B cell (primary cell): Measurements from ENCODE around the gene KCNQ2. TPM values are rescaled to one million over a fixed set of nuclear protein-coding genes. Genes with fewer than 3 reads are reported as not detected.

ENCODE experiments used
- ATAC-seq: fragments of 200-7000 bp; cut with Tn5 transposase; one replicate; pipeline ENCODE4 v1.10.0; 2021; ENCODE audit warnings: low read depth, mild to moderate bottlenecking, moderate number of reproducible peaks, moderate library complexity
- CTCF ChIA-PET: fragments of 350-600 bp; sonication (Branson Sonifier 250); formaldehyde crosslinking; loops from one replicate; lab custom pipeline; 2021; ENCODE audit warnings: antibody characterized with exemption, inconsistent platforms; lab: Charles Lee
- POLR2A ChIA-PET: fragments of 350-600 bp; sonication (Branson Sonifier 250); formaldehyde crosslinking; loops from one replicate; lab custom pipeline; 2021; ENCODE audit warnings: antibody characterized with exemption; lab: Charles Lee
- DNase-seq: peaks from one replicate; pipeline ENCODE4 v3.0.0; 2013
- H2AFZ ChIP-seq: 2 replicates; pipeline ENCODE4 v1.6.1; 2012; ENCODE audit warnings: mild to moderate bottlenecking, low read depth, low read length; ENCODE audit not compliant: insufficient read depth, poor library complexity, severe bottlenecking
- H3K27ac ChIP-seq, 2 donors: 1 replicate in 1 of 2; 2 replicates in 1 of 2; pipeline ENCODE4 v1.5.1; 2012 to 2013; ENCODE audit warnings: low read length in 2 of 2, mild to moderate bottlenecking in 2 of 2, moderate library complexity in 1 of 2
- H3K27me3 ChIP-seq, 4 experiments: fragments of 200-600 bp in 1 of 4; sonication (generic) in 1 of 4; replicated peaks in 1 of 4; 1 replicate in 2 of 4; 2 replicates in 2 of 4; pipeline versions ENCODE4 v1.6.1 to v1.7.0; 2013 to 2016; ENCODE audit warnings: low read length in 3 of 4, mild to moderate bottlenecking in 2 of 4, mixed read lengths in 1 of 4, moderate library complexity in 1 of 4; ENCODE audit not compliant: insufficient read depth in 4 of 4, control insufficient read depth in 3 of 4; ENCODE audit errors: control extremely low read depth in 1 of 4
- H3K36me3 ChIP-seq, 2 experiments: replicated peaks in 1 of 2; 1 replicate in 1 of 2; 2 replicates in 1 of 2; pipeline versions ENCODE4 v1.6.1 to v1.7.1; 2013; ENCODE audit warnings: low read length in 1 of 2; ENCODE audit not compliant: insufficient read depth in 2 of 2, control insufficient read depth in 1 of 2; ENCODE audit errors: control extremely low read depth in 1 of 2, extremely low read depth in 1 of 2
- H3K4me1 ChIP-seq, 2 donors: fragments of 200-600 bp in 1 of 2; sonication (generic) in 1 of 2; 1 replicate in 1 of 2; 2 replicates in 1 of 2; pipeline versions ENCODE4 v1.5.1 to v1.6.1; 2013 to 2017; ENCODE audit warnings: low read length in 2 of 2; ENCODE audit not compliant: control insufficient read depth in 2 of 2, insufficient read depth in 2 of 2
- H3K4me2 ChIP-seq: replicated peaks from 2 replicates; pipeline ENCODE3; 2012; ENCODE audit warnings: mild to moderate bottlenecking, low read depth, low read length; ENCODE audit not compliant: poor library complexity, severe bottlenecking
- H3K4me3 ChIP-seq, 5 experiments: fragments of 200-600 bp in 1 of 5; sonication (generic) in 1 of 5; 1 replicate in 3 of 5; 2 replicates in 2 of 5; pipeline versions ENCODE4 v1.5.1 to v1.7.0; 2011 to 2016; ENCODE audit warnings: low read length in 4 of 5, mild to moderate bottlenecking in 4 of 5, low read depth in 2 of 5, control low read depth in 1 of 5, moderate library complexity in 1 of 5; ENCODE audit not compliant: insufficient read depth in 1 of 5; ENCODE audit errors: control extremely low read depth in 1 of 5, extremely low read depth in 1 of 5
- H3K79me2 ChIP-seq: fragments of 200-600 bp; sonication (generic); one replicate; pipeline ENCODE4 v1.6.0; 2016; ENCODE audit warnings: low read length; ENCODE audit not compliant: control insufficient read depth, insufficient read depth
- H3K9ac ChIP-seq: fragments of 200-600 bp; sonication (generic); 2 replicates; pipeline ENCODE4 v1.6.1; 2017; ENCODE audit warnings: mild to moderate bottlenecking, low read length, moderate library complexity
- H3K9me3 ChIP-seq, 3 donors: one replicate each; pipeline versions ENCODE4 v1.6.1 to v1.7.1; 2013; ENCODE audit warnings: low read length in 2 of 3; ENCODE audit not compliant: control insufficient read depth in 2 of 3, insufficient read depth in 1 of 3; ENCODE audit errors: control extremely low read depth in 1 of 3
- H4K20me1 ChIP-seq: 2 replicates; pipeline ENCODE4 v1.6.0; 2012; ENCODE audit warnings: mild to moderate bottlenecking, low read length; ENCODE audit not compliant: insufficient read depth, control insufficient read depth, poor library complexity, severe bottlenecking
- H3K27ac Mint-ChIP-seq: one replicate; pipeline ENCODE4 v1.8.0; 2021; ENCODE audit warnings: mixed read lengths
- H3K27me3 Mint-ChIP-seq: one replicate; pipeline ENCODE4 v1.8.0; 2021; ENCODE audit warnings: mixed read lengths
- H3K4me1 Mint-ChIP-seq: one replicate; pipeline ENCODE4 v1.8.0; 2021; ENCODE audit warnings: mixed read lengths
- H3K4me3 Mint-ChIP-seq: one replicate; pipeline ENCODE4 v1.8.0; 2021; ENCODE audit warnings: mixed read lengths
- H3K9me3 Mint-ChIP-seq: one replicate; pipeline ENCODE4 v1.8.0; 2022; ENCODE audit warnings: mixed read lengths; ENCODE audit not compliant: insufficient read depth
- CTCF ChIP-seq: fragments of 200-600 bp; IDR thresholded peaks from one replicate; pipeline ENCODE4 v1.8.0; 2022; ENCODE audit warnings: antibody characterized with exemption, mild to moderate bottlenecking
- EZH2 ChIP-seq: IDR thresholded peaks from 2 replicates; pipeline ENCODE4 v1.6.1; 2012; ENCODE audit warnings: borderline replicate concordance, low read depth, mild to moderate bottlenecking, moderate library complexity, low read length; ENCODE audit not compliant: insufficient read depth, poor library complexity, severe bottlenecking
- WGBS: methylation state at CpG from one replicate; pipeline ENCODE4 v1.1.5; 2013; ENCODE audit warnings: missing lambda C conversion rate; ENCODE audit not compliant: insufficient coverage; 5-methylcytosine and 5-hydroxymethylcytosine counted together
- intact Hi-C: fragments of 100-400 bp; cut with micrococcal nuclease; formaldehyde crosslinking; loops from one replicate; pipeline ENCODE4 v1.10.0; 2022
- polyA plus RNA-seq: library from polyadenylated mRNA; depleted of rRNA; stranded (reverse); fragments of >200 nt; gene quantifications from 2 replicates; pipeline ENCODE4 v1.2.3, GENCODE V29; 2012
- total RNA-seq, 2 donors: library from RNA; stranded (reverse); fragments of 120-200 nt in 1 of 2; gene quantifications; 1 replicate in 1 of 2; 2 replicates in 1 of 2; pipeline versions ENCODE4 v1.2.3 to v1.2.4, GENCODE V29; 2013 to 2022

The KCNQ2 gene
- total and polyA plus RNA-seq, 2 donors (not counting 1 experiment from before 2014, with no cell fraction given) = 0.12 TPM; not detected in 1

- Mint-ChIP-seq H3K9me3 (no peaks in the 10 kb centered on the region), H3K4me1 (no peaks in the 10 kb centered on the region), H3K27ac (no peak overlapping the region), H3K27me3 (no peaks in the 10 kb centered on the region), H3K4me3 (no peak overlapping the region)
- TF ChIP-seq EZH2 (no peak), CTCF (no peak)
- Histone ChIP-seq H3K4me2 (no peak overlapping the region), H3K9ac (no peak overlapping the region), H3K9me3 (peaks cover 0 to 19% (median 0%) of the 10 kb centered on the region in 3 donors), H3K4me3 (no peak overlapping the region), H3K4me1 (no peaks in the 10 kb centered on the region), H3K27me3 (no peaks in the 10 kb centered on the region), H3K79me2 (no peaks in the 10 kb centered on the region), H4K20me1 (no peaks in the 10 kb centered on the region), H3K36me3 (no peaks in the 10 kb centered on the region), H3K27ac (no peak overlapping the region), H2AFZ (no peak overlapping the region)
- intact Hi-C loops = no loop called here
- ChIA-PET POLR2A (no interaction called here), CTCF (no interaction called here)
- ATAC-seq = no peak
- 79% methylated on average over 30 of the region's 31 CpGs for WGBS
- DNase-seq = no peak
Measured at GRCh38 chr20:63405102-63405730, 67.2 kb downstream of the KCNQ2 start.

- Mint-ChIP-seq H3K4me3 (no peak overlapping the region), H3K27me3 (no peaks in the 10 kb centered on the region), H3K27ac (no peak overlapping the region), H3K4me1 (no peaks in the 10 kb centered on the region), H3K9me3 (no peaks in the 10 kb centered on the region)
- H3K9me3 ChIP-seq = peaks cover 0 to 11% (median 0%) of the 10 kb centered on the region in 3 donors
- WGBS = 84% methylated on average over 32 of the region's 34 CpGs
- TF ChIP-seq CTCF = no peak
- no peak for TF ChIP-seq EZH2
- no peaks in the 10 kb centered on the region for H3K36me3 ChIP-seq
- H2AFZ ChIP-seq = no peak overlapping the region
- H3K79me2 ChIP-seq = no peaks in the 10 kb centered on the region
- ChIA-PET CTCF (no interaction called here), POLR2A (no interaction called here)
- intact Hi-C loops = no loop called here
- no peaks in the 10 kb centered on the region for H4K20me1 ChIP-seq
- no peak overlapping the region for H3K4me2 ChIP-seq
- H3K27ac ChIP-seq = no peak overlapping the region
- H3K4me1 ChIP-seq = no peaks in the 10 kb centered on the region
- no peak for ATAC-seq
- H3K4me3 ChIP-seq = no peak overlapping the region
- no peak overlapping the region for H3K9ac ChIP-seq
- DNase-seq = no peak
- no peaks in the 10 kb centered on the region for H3K27me3 ChIP-seq
Measured at GRCh38 chr20:63404129-63405085, 68.0 kb downstream of the KCNQ2 start.
